Neural cell (in vitro differentiated cells): ENCODE results near the gene GPS1.

ENCODE experiments used
- POLR2AphosphoS5 ChIP-seq: IDR thresholded peaks from 2 replicates; pipeline ENCODE4 v1.6.1; 2012
- RAD21 ChIP-seq: fragments of 450-650 bp; conservative IDR thresholded peaks from 2 replicates; pipeline ENCODE4 v1.6.1; 2014; ENCODE audit warnings: antibody characterized with exemption, mild to moderate bottlenecking, moderate library complexity
- SMC3 ChIP-seq: fragments of 450-650 bp; conservative IDR thresholded peaks from 2 replicates; pipeline ENCODE4 v1.6.1; 2014; ENCODE audit warnings: antibody characterized with exemption, mild to moderate bottlenecking, moderate library complexity; ENCODE audit not compliant: poor library complexity
- TF ChIP-seq, protein P1 (sequence below): fragments of 450-650 bp; IDR thresholded peaks from 2 replicates; pipeline ENCODE4 v1.5.1; 2014; ENCODE audit warnings: antibody characterized with exemption, mild to moderate bottlenecking, moderate library complexity; ENCODE audit not compliant: poor library complexity, severe bottlenecking

DNA sequence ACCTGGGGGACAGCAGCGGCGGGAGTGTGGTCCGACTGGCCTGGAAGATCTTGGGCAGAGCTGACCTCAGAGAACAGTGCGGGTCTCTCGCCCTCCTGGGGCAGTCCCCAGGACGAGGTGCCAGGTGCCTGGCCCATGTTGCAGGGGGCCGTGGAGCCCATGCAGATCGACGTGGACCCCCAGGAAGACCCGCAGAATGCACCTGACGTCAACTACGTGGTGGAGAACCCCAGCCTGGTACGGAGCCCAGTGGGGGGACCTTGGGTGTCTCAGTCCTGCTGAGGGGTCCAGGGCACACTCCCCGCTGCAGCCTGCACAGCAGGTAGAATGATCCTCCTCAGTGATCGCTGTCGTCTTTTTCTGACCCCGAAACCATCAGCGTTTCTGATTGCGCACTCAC lies 1.4 kb downstream of the GPS1 start:
- TF ChIP-seq, protein P1, sequence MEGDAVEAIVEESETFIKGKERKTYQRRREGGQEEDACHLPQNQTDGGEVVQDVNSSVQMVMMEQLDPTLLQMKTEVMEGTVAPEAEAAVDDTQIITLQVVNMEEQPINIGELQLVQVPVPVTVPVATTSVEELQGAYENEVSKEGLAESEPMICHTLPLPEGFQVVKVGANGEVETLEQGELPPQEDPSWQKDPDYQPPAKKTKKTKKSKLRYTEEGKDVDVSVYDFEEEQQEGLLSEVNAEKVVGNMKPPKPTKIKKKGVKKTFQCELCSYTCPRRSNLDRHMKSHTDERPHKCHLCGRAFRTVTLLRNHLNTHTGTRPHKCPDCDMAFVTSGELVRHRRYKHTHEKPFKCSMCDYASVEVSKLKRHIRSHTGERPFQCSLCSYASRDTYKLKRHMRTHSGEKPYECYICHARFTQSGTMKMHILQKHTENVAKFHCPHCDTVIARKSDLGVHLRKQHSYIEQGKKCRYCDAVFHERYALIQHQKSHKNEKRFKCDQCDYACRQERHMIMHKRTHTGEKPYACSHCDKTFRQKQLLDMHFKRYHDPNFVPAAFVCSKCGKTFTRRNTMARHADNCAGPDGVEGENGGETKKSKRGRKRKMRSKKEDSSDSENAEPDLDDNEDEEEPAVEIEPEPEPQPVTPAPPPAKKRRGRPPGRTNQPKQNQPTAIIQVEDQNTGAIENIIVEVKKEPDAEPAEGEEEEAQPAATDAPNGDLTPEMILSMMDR, result no peak
- TF ChIP-seq POLR2AphosphoS5 (no peak), RAD21 (no peak), SMC3 (no peak)
